PC-9 (cell line): ENCODE data around the gene CREBL2. TPM values are rescaled to one million over a fixed set of nuclear protein-coding genes. Genes with fewer than 3 reads are reported as not detected.
A peak's percentile ranks its signal among the peaks of the same experiment; 100 is the strongest.

ENCODE experiments used
- BruUV-seq: library from RNA; stranded (reverse); fragments of 400-500 nt; replicated peaks from 2 replicates; lab custom pipeline; 2021; lab: Mats Ljungman, UMichigan
- CTCF ChIA-PET: fragments of 300-600 bp; sonication (Branson Sonifier 250); formaldehyde crosslinking; loops from one replicate; lab custom pipeline; 2022; ENCODE audit warnings: antibody characterized with exemption; lab: Charles Lee
- POLR2A ChIA-PET: fragments of 300-600 bp; sonication (Branson Sonifier 250); formaldehyde crosslinking; loops from one replicate; lab custom pipeline; 2022; ENCODE audit warnings: antibody characterized with exemption; ENCODE audit not compliant: unreplicated experiment; lab: Charles Lee
- DNase-seq, 2 experiments: peaks; one replicate each; pipeline versions ENCODE4 v3.0.0 to v3.0.0-alpha.2; 2015 to 2022; ENCODE audit warnings: mixed read lengths in 1 of 2
- H2AFZ ChIP-seq: fragments of 200-600 bp; sonication (generic); 2 replicates; pipeline ENCODE4 v1.8.1; 2017; ENCODE audit warnings: antibody characterized with exemption
- H3F3A ChIP-seq: fragments of 200-600 bp; sonication (generic); 2 replicates; pipeline ENCODE4 v1.8.1; 2017; ENCODE audit warnings: antibody characterized with exemption, mild to moderate bottlenecking, low read depth; ENCODE audit not compliant: insufficient read depth
- H3K27ac ChIP-seq: fragments of 200-600 bp; sonication (generic); 2 replicates; pipeline ENCODE4 v1.6.1; 2016; ENCODE audit warnings: mixed run types
- H3K27me3 ChIP-seq: fragments of 200-600 bp; sonication (generic); 2 replicates; pipeline ENCODE4 v1.6.1; 2016; ENCODE audit warnings: low read depth, mixed run types; ENCODE audit not compliant: insufficient read depth
- H3K36me3 ChIP-seq: fragments of 200-600 bp; sonication (generic); 2 replicates; pipeline ENCODE4 v1.6.1; 2016; ENCODE audit warnings: low read depth, mixed run types
- H3K4me1 ChIP-seq: fragments of 200-600 bp; sonication (generic); replicated peaks from 2 replicates; pipeline ENCODE4 v1.6.1; 2016; ENCODE audit warnings: mixed run types; ENCODE audit not compliant: insufficient read depth
- H3K4me2 ChIP-seq: fragments of 200-600 bp; sonication (generic); 2 replicates; pipeline ENCODE4 v1.6.1; 2017; ENCODE audit warnings: mixed run types
- H3K4me3 ChIP-seq: fragments of 200-600 bp; sonication (generic); 2 replicates; pipeline ENCODE4 v1.6.1; 2016; ENCODE audit warnings: mixed run types
- H3K79me2 ChIP-seq: fragments of 200-600 bp; sonication (generic); 2 replicates; pipeline ENCODE4 v1.6.1; 2017; ENCODE audit warnings: low read depth, mixed run types
- H3K9me2 ChIP-seq: fragments of 200-600 bp; sonication (generic); 2 replicates; pipeline ENCODE4 v1.8.1; 2017; ENCODE audit warnings: mild to moderate bottlenecking; ENCODE audit not compliant: insufficient read depth
- H3K9me3 ChIP-seq: fragments of 200-600 bp; sonication (generic); 2 replicates; pipeline ENCODE4 v1.8.1; 2016; ENCODE audit warnings: low read depth; ENCODE audit not compliant: insufficient read depth
- H4K20me1 ChIP-seq: fragments of 200-600 bp; sonication (generic); 2 replicates; pipeline ENCODE4 v1.8.1; 2017; ENCODE audit not compliant: insufficient read depth
- CTCF ChIP-seq: fragments of 200-600 bp; sonication (generic); conservative IDR thresholded peaks from 2 replicates; pipeline ENCODE4 v1.6.1; 2017; ENCODE audit warnings: mixed run types, antibody characterized with exemption, mild to moderate bottlenecking, moderate library complexity
- EZH2 ChIP-seq: fragments of 200-600 bp; sonication (generic); IDR thresholded peaks from 2 replicates; pipeline ENCODE4 v1.8.0; 2017; ENCODE audit warnings: antibody characterized with exemption, low read depth
- intact Hi-C: fragments of 100-400 bp; cut with micrococcal nuclease; formaldehyde crosslinking; loops from one replicate; pipeline ENCODE4 v1.10.0; 2022; ENCODE audit not compliant: unreplicated experiment
- total RNA-seq: library from RNA; stranded (reverse); gene quantifications from 2 replicates; pipeline ENCODE4 v1.2.3, GENCODE V29; 2021

Gene CREBL2
- total RNA-seq, 1 experiment from 2014 or later = 30.3 TPM

GRCh38 chr12:12582193-12582881 lies 29.3 kb upstream of the CREBL2 start:
- POLR2A ChIA-PET = interaction anchor here (0.6 kb wide), 1 partner anchor 76 kb away, joined by 3 read pairs; no protein-coding TSS in a partner anchor
- H4K20me1 ChIP-seq = no peaks in the 10 kb centered on the region
- no peaks in the 10 kb centered on the region for H3K27me3 ChIP-seq
- peaks cover 64% of the 10 kb centered on the region for H3K4me1 ChIP-seq
- H3K9me2 ChIP-seq = no peaks in the 10 kb centered on the region
- no peaks in the 10 kb centered on the region for H3K79me2 ChIP-seq
- no peak overlapping the region for H3K4me3 ChIP-seq
- no peak for DNase-seq
- no peaks in the 10 kb centered on the region for H3K36me3 ChIP-seq
- peak overlapping the region; percentile 72 for H3K4me2 ChIP-seq
- no peak overlapping the region for H2AFZ ChIP-seq
- intact Hi-C loops = no loop called here
- TF ChIP-seq EZH2 (no peak), CTCF (no peak)
- no TSS peak for BruUV-seq
- peak overlapping the region; percentile 91 for H3K27ac ChIP-seq
- CTCF ChIA-PET = no interaction called here
- H3F3A ChIP-seq = peaks cover 31% of the 10 kb centered on the region
- H3K9me3 ChIP-seq = no peaks in the 10 kb centered on the region

- POLR2A ChIA-PET = no interaction called here
- H3F3A ChIP-seq = peaks cover 37% of the 10 kb centered on the region
- BruUV-seq = no TSS peak
- H3K79me2 ChIP-seq = no peaks in the 10 kb centered on the region
- no peaks in the 10 kb centered on the region for H4K20me1 ChIP-seq
- CTCF ChIA-PET = no interaction called here
- TF ChIP-seq CTCF (no peak), EZH2 (no peak)
- DNase-seq = peak; percentile 60 to 99
- H3K4me1 ChIP-seq = peaks cover 64% of the 10 kb centered on the region
- intact Hi-C loops = loop anchor here (1.0 kb wide), 1 partner anchor 21 kb away; the partner anchor contains the start of gene DUSP16
- no peaks in the 10 kb centered on the region for H3K36me3 ChIP-seq
- H3K27ac ChIP-seq = peak overlapping the region; percentile 91
- no peak overlapping the region for H2AFZ ChIP-seq
- H3K4me3 ChIP-seq = peak overlapping the region; percentile 12; the same call in 1 of the 2 replicates
- no peaks in the 10 kb centered on the region for H3K9me2 ChIP-seq
- peak overlapping the region; percentile 72 for H3K4me2 ChIP-seq
- H3K27me3 ChIP-seq = no peaks in the 10 kb centered on the region
- no peaks in the 10 kb centered on the region for H3K9me3 ChIP-seq
Measured at GRCh38 chr12:12582895-12583303, 28.8 kb upstream of the CREBL2 start.

- Histone ChIP-seq H3K4me2 (peak overlapping the region; percentile 72), H3K27ac (peak overlapping the region; percentile 91), H3F3A (peaks cover 41% of the 10 kb centered on the region), H3K79me2 (no peaks in the 10 kb centered on the region), H4K20me1 (no peaks in the 10 kb centered on the region), H3K4me3 (peak overlapping the region; percentile 12; the same call in 1 of the 2 replicates), H3K9me2 (no peaks in the 10 kb centered on the region), H3K9me3 (no peaks in the 10 kb centered on the region), H2AFZ (no peak overlapping the region), H3K4me1 (peaks cover 70% of the 10 kb centered on the region), H3K36me3 (no peaks in the 10 kb centered on the region), H3K27me3 (no peaks in the 10 kb centered on the region)
- no peak for TF ChIP-seq CTCF
- no peak for TF ChIP-seq EZH2
- BruUV-seq = no TSS peak
- no peak for DNase-seq
- POLR2A ChIA-PET = no interaction called here
- intact Hi-C loops = loop anchor here (1.0 kb wide), 1 partner anchor 21 kb away; the partner anchor contains the start of gene DUSP16
- CTCF ChIA-PET = no interaction called here
Measured at GRCh38 chr12:12583510-12584178, 28.0 kb upstream of the CREBL2 start.
